ENCODE data around the gene RP2.

The RP2 gene

DNA sequence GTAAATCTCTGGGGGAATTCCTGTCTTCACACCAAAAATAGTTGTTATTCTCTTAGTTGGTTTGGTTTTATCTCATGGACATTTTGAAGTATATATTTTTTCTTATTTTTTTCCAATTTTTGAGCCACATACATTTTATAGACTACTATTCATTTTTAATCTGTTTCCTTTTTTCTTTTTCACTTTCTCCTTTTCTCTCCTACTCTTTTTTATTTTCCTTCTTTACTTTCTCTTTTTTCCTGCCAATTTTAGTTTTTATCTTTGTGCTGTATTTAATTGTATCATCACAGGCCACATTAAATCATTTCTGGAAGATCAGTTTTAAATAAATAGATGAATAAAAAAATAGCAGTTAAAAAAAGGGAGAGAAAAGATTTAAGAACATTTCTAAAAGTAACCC is 61.4 kb downstream of the RP2 start:
- Histone ChIP-seq H3K4me1 (ENCODE audit: control insufficient read depth in 1 of 2, insufficient read depth in 2 of 2, low read length in 2 of 2) (no peaks in the 10 kb centered on the region), H3K27me3 (ENCODE audit: low read depth, low read length) (no peaks in the 10 kb centered on the region), H3K9me3 (ENCODE audit: control insufficient read depth in 1 of 2, low read length in 2 of 2) (no peaks in the 10 kb centered on the region), H3K4me3 (ENCODE audit: low read depth in 1 of 2, low read length in 2 of 2) (no peak overlapping the region), H3K36me3 (ENCODE audit: control insufficient read depth in 1 of 2, insufficient read depth in 2 of 2, low read length in 2 of 2) (no peaks in the 10 kb centered on the region), H3K27ac (ENCODE audit: low read length) (no peak overlapping the region)

DNA sequence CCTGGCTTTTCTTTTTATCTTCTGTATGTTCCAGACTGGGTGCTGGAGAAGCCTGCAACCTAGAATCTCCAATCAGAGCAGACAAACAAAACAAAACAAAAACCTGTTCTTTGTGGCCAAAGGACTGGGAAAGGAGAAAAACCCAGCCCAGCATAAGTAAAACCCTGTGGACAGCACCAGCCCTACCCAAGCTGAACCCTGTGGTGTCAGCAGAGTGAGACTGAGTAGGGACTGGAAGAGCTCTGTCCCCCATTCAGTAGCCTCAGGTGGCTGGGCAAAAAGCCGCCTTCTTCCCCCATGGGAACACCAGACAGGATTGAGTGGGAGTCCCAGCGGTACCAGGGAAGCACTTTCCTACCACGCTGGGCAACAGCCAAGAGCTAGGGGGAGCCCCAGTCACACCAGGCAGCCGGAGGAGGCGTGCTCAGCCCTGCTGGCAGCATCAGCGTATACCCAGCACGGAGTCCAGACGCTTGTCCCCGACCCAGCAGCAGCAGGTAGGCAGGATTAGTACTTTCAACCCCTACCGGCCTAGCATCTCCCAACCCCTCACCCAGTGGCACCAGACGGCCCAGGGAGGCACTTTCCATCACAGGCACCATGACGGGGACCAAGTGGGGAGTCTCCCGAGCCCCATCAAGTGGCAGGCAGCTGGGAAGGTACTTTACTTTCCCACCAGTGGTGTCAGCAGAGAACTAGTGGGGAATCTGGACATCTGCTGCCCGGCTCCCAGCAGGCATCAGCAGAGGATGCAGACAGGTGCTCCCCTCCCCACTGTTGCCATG is 66.8 kb downstream of the RP2 start:
- no peaks in the 10 kb centered on the region for H3K9me3 ChIP-seq (ENCODE audit: control insufficient read depth in 1 of 2, low read length in 2 of 2)
- H3K4me3 ChIP-seq (ENCODE audit: low read depth in 1 of 2, low read length in 2 of 2), result peak overlapping the region; percentile 53 to 67
- H3K27ac ChIP-seq (ENCODE audit: low read length), result no peak overlapping the region
- no peaks in the 10 kb centered on the region for H3K36me3 ChIP-seq (ENCODE audit: control insufficient read depth in 1 of 2, insufficient read depth in 2 of 2, low read length in 2 of 2)
- H3K4me1 ChIP-seq (ENCODE audit: control insufficient read depth in 1 of 2, insufficient read depth in 2 of 2, low read length in 2 of 2), result no peaks in the 10 kb centered on the region
- H3K27me3 ChIP-seq (ENCODE audit: low read depth, low read length), result no peaks in the 10 kb centered on the region

DNA sequence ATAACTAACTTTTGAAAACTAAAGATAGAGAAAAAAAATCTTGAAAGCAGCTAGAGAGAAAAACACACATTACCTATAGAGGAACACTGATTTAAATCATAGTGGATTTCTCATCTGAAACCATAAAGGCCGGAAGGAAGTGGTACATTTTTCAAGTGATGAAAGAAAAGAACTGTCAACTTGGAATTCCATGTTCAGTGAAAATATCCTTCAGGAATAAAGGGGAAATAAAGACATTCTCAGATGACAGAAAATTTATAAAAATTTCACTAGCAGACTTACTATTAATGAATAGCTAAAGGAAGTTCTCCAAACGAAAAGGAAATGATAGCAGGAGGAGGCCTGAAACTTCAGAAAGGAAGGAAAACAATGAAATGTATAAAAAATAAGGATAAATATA is 67.8 kb downstream of the RP2 start:
- Histone ChIP-seq H3K36me3 (ENCODE audit: control insufficient read depth in 1 of 2, insufficient read depth in 2 of 2, low read length in 2 of 2) (no peaks in the 10 kb centered on the region), H3K4me1 (ENCODE audit: control insufficient read depth in 1 of 2, insufficient read depth in 2 of 2, low read length in 2 of 2) (no peaks in the 10 kb centered on the region), H3K9me3 (ENCODE audit: control insufficient read depth in 1 of 2, low read length in 2 of 2) (no peaks in the 10 kb centered on the region), H3K27ac (ENCODE audit: low read length) (no peak overlapping the region), H3K4me3 (ENCODE audit: low read depth in 1 of 2, low read length in 2 of 2) (no peak overlapping the region), H3K27me3 (ENCODE audit: low read depth, low read length) (no peaks in the 10 kb centered on the region)

DNA sequence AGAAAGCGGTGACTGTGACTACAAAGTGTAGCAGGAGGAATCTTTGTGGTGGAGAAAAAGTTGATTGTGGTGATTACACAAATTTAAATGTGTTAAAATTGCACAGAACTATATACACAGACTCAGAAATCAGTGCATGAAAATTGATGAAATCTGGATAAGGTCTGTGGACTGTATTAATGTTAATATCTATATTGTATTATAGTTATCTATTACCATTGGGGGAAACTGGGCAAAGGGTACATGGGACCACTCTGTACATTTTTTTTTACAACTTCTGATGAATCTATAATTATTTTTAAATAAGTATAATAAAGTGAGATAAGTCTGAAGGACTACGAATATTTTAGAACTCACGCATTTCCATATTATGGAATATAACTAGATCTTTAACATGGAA is 73.6 kb downstream of the RP2 start:
- Histone ChIP-seq H3K9me3 (ENCODE audit: control insufficient read depth in 1 of 2, low read length in 2 of 2) (no peaks in the 10 kb centered on the region), H3K27me3 (ENCODE audit: low read depth, low read length) (no peaks in the 10 kb centered on the region), H3K27ac (ENCODE audit: low read length) (no peak overlapping the region), H3K36me3 (ENCODE audit: control insufficient read depth in 1 of 2, insufficient read depth in 2 of 2, low read length in 2 of 2) (no peaks in the 10 kb centered on the region), H3K4me3 (ENCODE audit: low read depth in 1 of 2, low read length in 2 of 2) (no peak overlapping the region), H3K4me1 (ENCODE audit: control insufficient read depth in 1 of 2, insufficient read depth in 2 of 2, low read length in 2 of 2) (peaks cover 0 to 5% of the 10 kb centered on the region in 2 donors)

DNA sequence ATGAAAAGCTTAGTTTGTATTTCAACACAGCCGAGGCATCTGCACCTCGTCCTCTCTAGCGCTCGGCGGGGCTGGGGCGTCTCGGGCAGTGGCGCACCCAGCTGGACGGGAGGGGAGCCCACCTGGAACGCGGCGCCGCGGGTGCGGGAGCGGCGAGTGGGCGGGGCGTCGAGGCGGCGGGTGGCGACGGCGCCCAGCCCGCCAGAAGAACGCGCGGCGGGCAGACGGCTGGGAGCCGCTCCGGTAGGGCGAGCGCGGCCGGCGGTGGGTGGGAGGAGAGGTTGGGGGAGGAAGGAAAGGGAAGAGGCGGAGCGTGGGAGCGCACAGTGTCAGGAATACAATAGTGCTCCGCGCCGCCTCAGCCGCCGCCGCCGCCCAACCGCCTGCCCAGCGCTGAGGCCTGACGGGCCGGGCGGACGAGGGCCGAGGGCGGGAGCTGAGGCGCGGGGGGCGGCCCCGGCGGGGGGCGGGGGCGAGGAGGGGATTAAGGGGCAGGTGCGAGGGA is 75.3 kb downstream of the RP2 start, which contains the start of gene JADE3:
TSS of gene JADE3 (plus strand) at position 324 of the 505 bp plus-strand sequence. CDS start 72,474 bp downstream, outside the sequence.
- Histone ChIP-seq H3K27ac (ENCODE audit: low read length) (no peak within 1 kb of the TSS), H3K4me1 (ENCODE audit: control insufficient read depth in 1 of 2, insufficient read depth in 2 of 2, low read length in 2 of 2) (peaks cover 0 to 5% of the 10 kb centered on the region in 2 donors), H3K9me3 (ENCODE audit: control insufficient read depth in 1 of 2, low read length in 2 of 2) (no peaks in the 10 kb centered on the region), H3K36me3 (ENCODE audit: control insufficient read depth in 1 of 2, insufficient read depth in 2 of 2, low read length in 2 of 2) (no peaks in the 10 kb centered on the region), H3K4me3 (ENCODE audit: low read depth in 1 of 2, low read length in 2 of 2) (peak within 1 kb of the TSS; percentile 61 to 73), H3K27me3 (ENCODE audit: low read depth, low read length) (no peaks in the 10 kb centered on the region)

DNA sequence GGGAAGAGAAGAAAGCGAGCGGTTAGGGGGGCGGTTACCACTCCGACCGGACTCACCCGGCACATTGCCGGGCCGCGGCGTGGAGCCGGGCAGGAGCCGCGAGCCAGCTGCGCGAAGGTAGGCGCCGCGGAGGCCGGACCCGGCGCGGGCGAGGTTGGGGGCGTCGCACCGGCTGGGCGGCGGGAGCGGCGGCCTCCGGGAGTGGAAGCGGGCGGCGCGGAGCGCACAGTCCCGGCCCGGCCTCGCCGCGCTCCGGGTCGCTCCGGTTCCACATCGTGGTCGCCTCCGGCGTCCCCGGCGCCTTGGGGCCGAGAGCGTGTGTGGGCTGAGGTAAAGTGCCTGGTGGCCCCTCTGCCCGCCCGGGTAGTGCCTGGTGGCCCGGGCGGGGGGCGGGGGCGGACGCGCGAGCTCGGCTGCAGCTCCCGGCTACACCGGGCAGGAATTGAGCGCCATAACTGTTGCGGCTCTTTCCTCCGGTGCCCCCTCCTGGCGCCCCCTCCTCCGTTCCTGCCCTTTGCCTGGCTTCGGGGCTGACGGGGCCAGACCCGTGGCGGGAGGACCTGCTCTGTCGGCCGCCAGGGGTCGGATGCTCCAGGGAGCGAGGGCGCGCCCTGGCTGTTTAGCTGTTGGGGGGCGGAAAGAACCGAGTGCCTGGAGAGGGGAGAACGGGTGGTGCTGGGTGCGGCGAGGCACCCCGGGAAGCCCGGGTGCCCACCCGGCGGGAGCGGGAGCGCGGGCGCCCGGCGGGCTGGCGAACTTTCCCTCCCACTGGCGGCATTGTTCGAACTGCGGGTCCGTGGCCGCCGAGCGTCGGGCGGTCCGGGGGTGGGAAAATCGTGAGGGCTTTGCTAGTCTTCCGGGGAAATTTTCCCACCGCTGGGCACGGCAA is 76.0 kb downstream of the RP2 start:
- Histone ChIP-seq H3K27me3 (ENCODE audit: low read depth, low read length) (no peaks in the 10 kb centered on the region), H3K4me3 (ENCODE audit: low read depth in 1 of 2, low read length in 2 of 2) (peak overlapping the region; percentile 61 to 73), H3K4me1 (ENCODE audit: control insufficient read depth in 1 of 2, insufficient read depth in 2 of 2, low read length in 2 of 2) (peaks cover 0 to 5% of the 10 kb centered on the region in 2 donors)

DNA sequence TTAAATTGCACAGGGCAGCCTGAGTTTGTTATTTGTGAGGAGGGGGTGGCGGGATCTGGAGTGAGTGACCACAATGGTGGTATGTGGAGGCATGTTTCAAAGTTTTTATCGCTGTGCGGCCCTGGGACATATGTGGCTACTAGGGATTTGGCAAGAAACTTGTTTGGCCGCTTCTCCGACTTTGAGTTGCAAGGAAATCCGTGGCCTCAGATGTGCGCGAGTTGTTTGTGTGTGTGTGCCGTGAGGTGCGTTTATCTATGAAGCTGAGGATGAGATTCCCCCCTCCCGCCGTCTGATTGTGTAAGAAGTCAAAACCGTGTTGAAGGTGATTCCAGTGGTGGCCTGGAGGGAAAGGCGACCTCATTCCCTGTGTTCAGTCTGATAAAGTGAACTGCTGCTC is 76.8 kb downstream of the RP2 start:
- Histone ChIP-seq H3K36me3 (ENCODE audit: control insufficient read depth in 1 of 2, insufficient read depth in 2 of 2, low read length in 2 of 2) (no peaks in the 10 kb centered on the region), H3K27ac (ENCODE audit: low read length) (no peak overlapping the region), H3K4me1 (ENCODE audit: control insufficient read depth in 1 of 2, insufficient read depth in 2 of 2, low read length in 2 of 2) (peaks cover 0 to 5% of the 10 kb centered on the region in 2 donors), H3K9me3 (ENCODE audit: control insufficient read depth in 1 of 2, low read length in 2 of 2) (no peaks in the 10 kb centered on the region), H3K4me3 (ENCODE audit: low read depth in 1 of 2, low read length in 2 of 2) (peak overlapping the region; percentile 61 to 73), H3K27me3 (ENCODE audit: low read depth, low read length) (no peaks in the 10 kb centered on the region)

More for the DNA sequence above, 76.0 kb downstream of the RP2 start:
- Histone ChIP-seq H3K36me3 (ENCODE audit: control insufficient read depth in 1 of 2, insufficient read depth in 2 of 2, low read length in 2 of 2) (no peaks in the 10 kb centered on the region), H3K27ac (ENCODE audit: low read length) (no peak overlapping the region), H3K9me3 (ENCODE audit: control insufficient read depth in 1 of 2, low read length in 2 of 2) (no peaks in the 10 kb centered on the region)

DNA sequence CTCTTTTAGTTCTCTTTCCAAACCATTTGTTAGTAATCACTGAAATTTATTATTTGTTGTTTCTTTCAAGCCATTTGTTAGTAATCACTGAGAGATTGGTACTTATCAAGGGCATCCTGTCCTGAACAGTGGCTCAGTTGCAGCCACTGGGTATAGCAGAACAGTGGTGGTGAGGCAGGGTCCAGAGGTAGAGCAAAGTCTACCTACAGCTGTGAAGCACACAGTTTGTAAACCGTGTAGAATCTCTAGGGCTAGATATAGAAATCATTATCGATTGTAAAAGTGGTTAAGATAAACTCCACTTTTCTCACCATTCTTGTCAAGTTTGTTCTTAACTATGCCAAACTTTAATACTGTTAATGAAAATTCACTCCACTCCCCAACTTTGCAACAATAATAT is 79.4 kb downstream of the RP2 start:
- Histone ChIP-seq H3K4me1 (ENCODE audit: control insufficient read depth in 1 of 2, insufficient read depth in 2 of 2, low read length in 2 of 2) (peaks cover 0 to 5% of the 10 kb centered on the region in 2 donors), H3K27me3 (ENCODE audit: low read depth, low read length) (no peaks in the 10 kb centered on the region), H3K9me3 (ENCODE audit: control insufficient read depth in 1 of 2, low read length in 2 of 2) (no peaks in the 10 kb centered on the region), H3K36me3 (ENCODE audit: control insufficient read depth in 1 of 2, insufficient read depth in 2 of 2, low read length in 2 of 2) (no peaks in the 10 kb centered on the region), H3K27ac (ENCODE audit: low read length) (no peak overlapping the region), H3K4me3 (ENCODE audit: low read depth in 1 of 2, low read length in 2 of 2) (no peak overlapping the region)

DNA sequence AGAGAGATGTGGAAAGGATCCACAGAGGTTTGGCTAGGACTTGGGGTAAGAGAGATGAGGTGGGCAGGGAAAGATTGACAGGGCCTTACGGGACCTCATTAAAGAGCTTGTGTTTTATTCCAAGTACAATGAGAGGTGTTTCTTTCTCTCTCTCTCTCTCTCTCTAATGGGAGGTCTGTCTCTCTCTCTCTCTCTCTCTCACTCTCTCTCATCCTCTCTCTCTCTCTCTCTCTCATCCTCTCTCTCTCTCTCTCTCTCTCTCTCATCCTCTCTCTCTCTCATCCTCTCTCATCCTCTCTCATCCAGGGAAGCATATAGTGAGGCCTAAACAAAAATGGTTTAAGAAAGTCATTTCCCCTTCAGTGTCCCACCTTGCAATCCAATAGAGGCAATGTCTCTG is 80.8 kb downstream of the RP2 start:
- H3K27ac ChIP-seq (ENCODE audit: low read length), result no peak overlapping the region
- no peak overlapping the region for H3K4me3 ChIP-seq (ENCODE audit: low read depth in 1 of 2, low read length in 2 of 2)
- no peaks in the 10 kb centered on the region for H3K9me3 ChIP-seq (ENCODE audit: control insufficient read depth in 1 of 2, low read length in 2 of 2)
- no peaks in the 10 kb centered on the region for H3K27me3 ChIP-seq (ENCODE audit: low read depth, low read length)
- H3K36me3 ChIP-seq (ENCODE audit: control insufficient read depth in 1 of 2, insufficient read depth in 2 of 2, low read length in 2 of 2), result no peaks in the 10 kb centered on the region
- peaks cover 0 to 5% of the 10 kb centered on the region in 2 donors for H3K4me1 ChIP-seq (ENCODE audit: control insufficient read depth in 1 of 2, insufficient read depth in 2 of 2, low read length in 2 of 2)

DNA sequence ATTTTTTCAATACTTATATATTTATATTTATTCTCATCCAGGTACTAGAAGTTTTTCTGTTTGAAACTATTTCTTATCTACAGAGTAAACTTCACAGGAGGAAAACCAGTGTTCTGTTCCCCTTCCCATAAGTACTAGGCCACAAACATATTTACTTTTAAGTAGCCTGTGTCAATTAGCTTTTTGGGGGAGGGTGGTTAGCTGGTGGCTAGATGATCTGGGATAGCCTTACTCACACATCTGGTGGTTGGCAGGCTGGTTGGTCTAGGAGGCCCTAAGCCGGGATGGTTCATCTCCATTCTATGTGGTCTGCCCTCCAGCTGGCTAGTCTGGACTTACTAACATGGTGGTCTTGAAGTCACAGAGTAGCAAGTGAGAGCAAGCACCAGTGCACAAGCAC is 81.6 kb downstream of the RP2 start:
- no peaks in the 10 kb centered on the region for H3K36me3 ChIP-seq (ENCODE audit: control insufficient read depth in 1 of 2, insufficient read depth in 2 of 2, low read length in 2 of 2)
- no peak overlapping the region for H3K4me3 ChIP-seq (ENCODE audit: low read depth in 1 of 2, low read length in 2 of 2)
- no peaks in the 10 kb centered on the region for H3K9me3 ChIP-seq (ENCODE audit: control insufficient read depth in 1 of 2, low read length in 2 of 2)
- H3K27me3 ChIP-seq (ENCODE audit: low read depth, low read length), result no peaks in the 10 kb centered on the region
- peaks cover 0 to 5% of the 10 kb centered on the region in 2 donors for H3K4me1 ChIP-seq (ENCODE audit: control insufficient read depth in 1 of 2, insufficient read depth in 2 of 2, low read length in 2 of 2)
- H3K27ac ChIP-seq (ENCODE audit: low read length), result no peak overlapping the region

DNA sequence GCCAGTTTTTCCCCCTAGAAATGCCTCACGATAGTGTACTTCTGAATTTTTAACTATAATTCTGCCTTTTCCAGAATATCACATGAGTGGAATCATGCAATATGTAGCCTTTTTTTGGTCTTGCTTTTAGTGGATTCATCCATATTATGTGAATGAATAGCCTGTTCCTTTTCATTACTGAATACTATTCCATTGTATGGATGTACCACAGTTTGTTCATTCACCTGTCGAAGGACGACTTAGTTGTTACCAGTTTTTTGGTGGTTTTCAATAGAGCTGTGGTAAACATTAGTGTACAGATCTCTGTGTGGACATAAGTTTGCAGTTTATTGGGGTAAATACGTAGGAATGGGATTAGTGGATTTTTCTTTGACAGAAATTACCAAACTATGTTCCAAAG is 83.4 kb downstream of the RP2 start:
- Histone ChIP-seq H3K27me3 (ENCODE audit: low read depth, low read length) (no peaks in the 10 kb centered on the region), H3K27ac (ENCODE audit: low read length) (no peak overlapping the region), H3K36me3 (ENCODE audit: control insufficient read depth in 1 of 2, insufficient read depth in 2 of 2, low read length in 2 of 2) (no peaks in the 10 kb centered on the region), H3K4me3 (ENCODE audit: low read depth in 1 of 2, low read length in 2 of 2) (no peak overlapping the region), H3K4me1 (ENCODE audit: control insufficient read depth in 1 of 2, insufficient read depth in 2 of 2, low read length in 2 of 2) (no peaks in the 10 kb centered on the region), H3K9me3 (ENCODE audit: control insufficient read depth in 1 of 2, low read length in 2 of 2) (no peaks in the 10 kb centered on the region)

Data from muscle layer of duodenum (tissue), 2 donors.